Fibroblast of gingiva (primary cell): ENCODE results near the gene CEMIP.

Source experiments
- DNase-seq: peaks from one replicate; pipeline ENCODE4 v3.0.0-alpha.2; 2011; ENCODE audit warnings: low read depth

Gene CEMIP

DNA sequence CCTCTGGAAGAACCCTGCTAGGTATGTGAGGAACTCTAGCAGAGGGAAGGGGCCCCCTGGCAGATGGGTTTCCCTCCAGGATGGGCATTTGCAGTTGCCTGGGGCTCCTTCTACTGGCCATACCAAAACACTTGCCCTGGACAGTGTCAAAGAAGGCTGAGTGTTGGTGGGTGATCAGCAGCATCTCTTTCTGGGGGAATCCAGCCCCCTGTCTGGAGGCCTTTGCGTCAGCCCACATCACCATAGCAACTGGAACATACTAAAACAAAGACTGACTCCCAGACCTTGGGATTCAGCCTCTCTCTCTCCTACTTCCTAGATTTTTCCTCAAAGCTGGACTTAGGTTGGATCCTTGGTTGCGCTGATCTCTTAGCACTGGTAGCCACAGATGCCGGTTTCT is 8.1 kb downstream of the CEMIP start:
- no peak for DNase-seq

DNA sequence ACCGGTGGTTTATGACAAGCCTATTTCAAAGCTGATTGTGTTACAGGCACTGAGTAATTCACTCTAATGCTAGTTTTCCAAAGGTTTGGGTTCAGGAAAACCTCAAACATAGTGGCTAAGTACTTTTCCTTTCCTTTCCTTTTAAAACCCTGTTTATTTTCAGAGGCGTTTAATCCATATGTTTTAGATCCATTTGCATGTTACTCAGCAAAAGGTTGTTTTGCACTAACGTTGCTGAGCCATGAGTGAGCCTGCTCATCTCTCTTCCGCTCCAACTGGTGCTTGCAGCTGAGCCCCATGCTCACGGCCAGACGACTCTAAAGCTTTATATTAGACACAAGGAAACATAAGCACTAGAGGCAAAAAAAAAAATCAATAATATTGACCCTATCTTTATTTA is 9.4 kb downstream of the CEMIP start:
- DNase-seq: peak; percentile 47

DNA sequence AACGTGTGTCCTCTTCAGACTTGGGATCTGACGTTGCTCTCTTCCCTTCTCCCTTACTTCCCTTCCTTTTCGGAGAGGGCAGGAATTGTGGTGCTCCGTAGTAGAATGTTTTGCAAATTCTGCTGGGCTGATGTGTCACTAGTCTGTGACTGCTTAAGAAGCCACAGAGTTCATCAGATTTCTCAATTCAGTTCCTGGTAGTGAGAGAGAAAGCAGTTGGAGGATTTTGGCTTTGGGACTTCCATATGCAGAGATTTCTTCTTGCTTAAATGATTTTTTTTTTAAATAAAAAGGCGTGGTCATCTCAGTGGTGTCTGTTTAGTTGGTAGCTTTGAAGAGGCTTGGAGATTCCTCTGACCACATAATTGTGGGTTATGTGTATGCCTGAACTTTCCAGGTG is 10.1 kb downstream of the CEMIP start:
- peak; percentile 74 for DNase-seq

DNA sequence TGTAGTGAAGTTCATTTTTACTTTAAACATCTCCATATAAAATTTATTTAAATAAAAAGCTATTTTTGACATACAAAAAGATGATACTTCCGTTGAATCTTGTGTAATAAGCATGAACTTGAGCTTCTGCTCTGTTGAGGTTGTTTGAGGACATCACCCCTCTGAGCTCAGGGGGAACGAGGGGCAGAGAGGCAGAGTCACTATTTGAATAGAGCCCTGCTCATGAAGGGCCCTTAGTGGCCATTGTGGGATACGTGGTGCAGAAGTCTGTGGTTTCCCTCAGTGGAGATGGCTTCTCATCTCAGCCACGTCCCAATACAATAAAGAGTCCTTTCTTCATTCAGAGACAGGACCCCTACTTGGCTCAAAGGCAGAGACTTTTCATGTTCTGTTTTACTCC is 10.6 kb downstream of the CEMIP start:
- no peak for DNase-seq

DNA sequence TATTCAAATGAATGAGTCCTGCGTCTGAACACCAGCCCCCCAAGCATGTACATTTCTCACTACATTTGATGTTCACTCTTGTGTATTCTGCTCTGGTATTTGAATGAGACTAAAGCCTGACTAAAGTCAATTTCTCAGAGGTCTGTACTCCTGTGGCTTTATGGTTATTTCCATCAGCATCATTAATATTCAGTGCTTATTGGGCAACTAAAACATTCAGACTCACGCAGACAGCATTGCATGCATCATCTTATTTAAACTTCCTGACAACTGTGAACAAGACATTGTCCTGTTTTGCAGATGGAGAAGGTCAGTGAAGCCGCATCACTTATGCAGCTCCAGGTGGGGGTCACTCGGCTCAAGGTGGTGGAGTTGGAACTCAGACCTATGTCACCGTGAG is 11.1 kb downstream of the CEMIP start:
- no peak for DNase-seq

DNA sequence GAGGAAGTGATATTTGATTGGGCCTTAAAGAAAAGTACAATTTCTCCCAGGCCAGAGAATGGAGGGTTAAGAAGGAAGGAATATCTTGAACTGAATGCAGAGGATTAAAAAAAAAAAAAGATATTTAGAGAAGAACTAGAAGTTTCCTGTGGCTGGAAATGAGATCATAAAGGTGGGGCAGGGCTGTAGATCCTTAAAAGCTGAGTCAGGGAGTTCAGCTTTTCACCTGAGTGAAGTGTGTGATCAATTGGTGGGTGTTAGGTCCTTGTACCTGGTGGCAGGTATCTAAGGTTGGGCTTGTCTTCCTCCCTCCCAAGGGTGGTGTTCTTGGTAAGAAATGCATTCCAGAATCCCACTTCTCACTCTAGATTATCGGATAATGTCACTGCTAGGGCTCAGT is 11.8 kb downstream of the CEMIP start:
- no peak for DNase-seq

DNA sequence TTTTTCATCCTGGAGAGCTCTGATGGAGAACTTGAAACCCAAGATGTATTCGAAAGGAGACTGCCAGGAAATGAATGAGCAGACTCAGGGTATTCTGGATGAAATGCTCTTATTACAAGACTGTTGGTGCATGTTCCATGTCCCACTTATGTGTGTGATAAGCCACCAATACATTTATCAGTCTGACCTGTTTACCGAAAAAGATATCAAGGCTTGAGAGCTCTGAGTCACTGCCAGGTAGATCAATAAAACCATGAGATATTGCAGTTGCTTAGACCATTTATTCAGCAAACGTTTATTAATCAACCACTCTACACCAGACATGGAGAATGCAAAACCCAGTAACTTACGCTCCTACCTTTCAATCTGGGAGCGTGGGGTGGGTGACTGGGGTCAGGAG is 17.2 kb downstream of the CEMIP start:
- no peak for DNase-seq

DNA sequence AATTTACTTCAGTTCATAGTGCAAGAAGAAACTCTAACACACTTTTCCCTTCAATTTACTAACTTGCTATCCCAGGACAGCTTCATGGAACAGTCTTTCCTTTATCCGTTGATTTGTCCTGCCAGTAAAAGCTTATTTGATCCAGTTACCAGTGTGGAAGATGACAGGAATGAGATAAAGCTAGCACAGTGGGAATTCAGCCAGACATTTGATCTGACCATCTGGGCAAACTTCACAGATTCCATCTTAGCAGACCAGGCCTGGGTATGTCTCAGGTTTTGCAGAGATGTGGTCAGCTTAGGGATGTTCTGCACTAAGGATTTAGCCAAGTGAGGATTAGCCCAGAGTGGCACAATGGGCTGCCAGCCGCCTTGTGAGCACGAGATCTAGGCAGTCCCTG is 19.7 kb downstream of the CEMIP start:
- no peak for DNase-seq

DNA sequence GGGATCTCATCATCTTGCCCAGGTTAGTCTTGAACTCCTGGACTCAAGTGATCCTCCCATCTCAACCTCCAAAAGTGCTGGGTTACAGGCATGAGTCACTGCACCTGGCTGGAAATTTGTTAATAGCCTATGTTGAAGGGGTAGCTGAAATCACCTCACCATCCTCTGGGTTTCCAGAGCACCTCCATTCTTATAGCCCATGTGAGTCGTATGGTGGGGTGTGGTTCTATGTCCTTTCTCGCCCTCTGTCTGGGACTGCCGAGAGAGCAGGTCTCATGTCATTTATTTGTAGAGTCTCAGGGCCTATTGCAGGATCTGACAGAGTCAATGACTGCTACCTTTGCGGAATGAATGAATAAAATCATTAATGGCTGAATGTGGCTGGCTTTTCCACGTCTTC is 20.9 kb downstream of the CEMIP start:
- DNase-seq: no peak

DNA sequence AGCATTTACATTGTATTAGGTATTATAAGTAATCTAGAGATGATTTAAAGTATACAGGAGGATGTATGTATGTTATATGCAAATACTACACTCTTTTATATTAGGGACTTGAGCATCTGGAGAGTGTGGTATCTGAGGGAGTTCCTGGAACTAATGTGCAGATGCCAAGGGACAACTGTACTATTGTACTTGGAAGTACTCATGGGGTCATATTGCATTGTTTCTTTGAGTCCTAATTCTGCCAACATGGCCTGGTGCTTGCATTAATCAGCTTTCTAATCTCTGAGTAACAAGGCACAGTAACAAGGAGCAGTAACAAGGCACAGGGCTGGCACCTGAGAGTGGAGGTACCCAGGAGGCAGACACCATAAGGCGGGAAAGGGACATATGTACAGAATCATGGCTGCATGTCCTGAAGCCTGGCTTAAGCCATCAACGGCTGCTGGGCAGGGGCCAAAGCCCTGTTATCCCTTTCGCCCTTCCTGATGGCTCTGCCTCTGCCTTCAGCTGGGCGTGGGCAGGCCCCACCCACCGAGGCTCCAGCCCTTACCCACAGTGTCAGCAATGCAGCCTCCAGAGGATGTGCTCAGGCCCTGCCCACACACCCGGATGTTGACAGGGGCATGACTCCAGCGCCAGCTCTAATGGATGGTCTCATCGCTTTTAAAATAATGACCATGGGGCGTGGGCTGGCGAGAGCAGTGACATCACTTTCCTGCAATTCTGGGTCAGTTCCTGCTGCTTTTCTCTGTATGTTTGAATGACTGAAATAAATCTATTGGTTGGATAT is 22.9 kb downstream of the CEMIP start:
- DNase-seq: no peak

DNA sequence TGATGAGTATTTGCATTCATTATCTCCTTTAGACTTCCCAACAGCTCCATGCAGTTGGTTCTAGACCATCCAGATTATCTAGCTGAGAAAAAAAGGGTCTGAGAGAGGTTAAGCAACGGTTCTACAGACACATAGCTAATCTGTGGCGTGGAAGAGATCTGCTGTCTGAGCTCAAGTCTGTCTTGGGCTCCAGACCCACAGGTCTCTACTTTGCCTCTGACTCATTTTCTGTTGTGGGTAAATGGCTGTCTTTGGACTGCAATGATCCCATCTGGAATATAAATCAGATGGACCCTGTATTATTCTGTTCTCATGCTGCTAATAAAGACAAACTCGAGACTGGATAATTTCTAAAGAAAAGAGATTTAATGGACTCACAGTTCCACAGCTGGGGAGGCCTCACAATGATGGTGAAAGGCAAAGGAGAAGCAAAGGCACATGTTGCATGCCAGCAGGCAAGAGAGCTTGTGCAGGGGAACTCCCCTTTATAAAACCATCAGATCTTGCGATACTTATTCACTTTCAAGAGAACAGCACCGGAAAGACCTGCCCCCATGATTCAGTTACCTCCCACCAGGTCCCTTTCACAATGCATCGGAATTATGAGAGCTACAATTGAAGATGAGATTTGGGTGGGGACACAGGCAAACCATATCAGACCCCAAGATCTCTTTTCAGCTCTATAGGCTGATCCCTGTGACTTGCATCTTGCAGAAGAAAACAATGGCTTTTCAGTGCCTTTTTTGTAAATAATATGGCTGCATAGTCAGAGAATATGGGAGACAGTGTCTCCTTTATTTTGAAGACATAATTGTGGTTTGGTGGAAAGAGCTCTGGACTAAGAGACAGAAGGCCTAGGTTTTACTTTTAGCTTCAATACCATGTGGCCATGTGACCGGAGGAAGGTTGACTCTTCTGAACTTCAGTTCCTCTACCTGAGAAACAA is 24.7 kb downstream of the CEMIP start:
- DNase-seq: no peak

DNA sequence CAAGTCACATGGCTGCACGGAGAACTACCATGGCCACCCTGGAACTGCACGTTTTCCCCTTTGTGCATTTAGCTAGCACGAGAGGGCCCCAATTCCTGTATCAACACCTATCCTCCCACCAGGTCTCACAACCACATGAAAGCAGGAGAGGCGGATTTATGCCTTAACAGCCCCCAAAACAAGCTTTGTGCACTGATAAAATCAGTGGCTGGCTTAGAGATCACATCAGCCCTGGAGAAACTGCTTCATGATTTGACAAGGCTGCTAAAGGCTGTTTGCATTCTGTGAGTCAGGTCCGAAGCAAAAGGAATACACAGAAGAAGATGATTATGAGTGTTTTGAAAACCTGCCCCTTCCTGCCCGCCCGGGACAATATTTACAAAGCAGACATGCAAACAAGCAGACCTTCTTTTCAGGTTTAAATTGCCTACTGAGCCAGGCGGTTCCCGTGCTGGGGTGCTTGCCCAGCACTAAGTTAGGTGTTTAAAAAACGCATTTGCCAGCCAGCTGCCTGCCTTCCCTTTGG is 25.9 kb downstream of the CEMIP start:
- no peak for DNase-seq

DNA sequence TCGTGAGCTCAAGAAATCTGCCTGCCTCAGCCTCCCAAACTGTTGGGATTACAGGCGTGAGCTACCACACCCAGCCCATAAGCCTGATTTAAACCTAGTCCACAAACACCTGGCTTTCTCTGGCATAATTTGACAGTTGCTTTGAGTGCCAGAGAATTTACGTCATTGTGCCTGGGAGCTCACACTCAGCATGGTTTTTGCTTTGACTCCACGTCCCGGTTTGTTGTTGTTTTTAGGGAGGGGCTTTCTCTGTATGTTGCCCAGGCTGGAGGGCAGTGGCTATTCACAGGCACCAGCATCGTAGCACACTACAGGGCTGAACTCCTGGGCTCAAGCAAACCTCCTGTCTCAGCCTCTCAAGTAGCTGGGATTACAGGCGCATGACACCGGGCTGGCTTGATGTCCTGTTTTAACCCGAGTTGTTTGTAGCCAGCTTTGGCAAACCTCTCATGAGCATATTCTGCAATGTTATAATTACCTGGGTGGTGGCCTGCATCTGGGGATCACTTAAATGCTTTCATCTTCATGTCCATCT is 32.7 kb downstream of the CEMIP start:
- DNase-seq: no peak

DNA sequence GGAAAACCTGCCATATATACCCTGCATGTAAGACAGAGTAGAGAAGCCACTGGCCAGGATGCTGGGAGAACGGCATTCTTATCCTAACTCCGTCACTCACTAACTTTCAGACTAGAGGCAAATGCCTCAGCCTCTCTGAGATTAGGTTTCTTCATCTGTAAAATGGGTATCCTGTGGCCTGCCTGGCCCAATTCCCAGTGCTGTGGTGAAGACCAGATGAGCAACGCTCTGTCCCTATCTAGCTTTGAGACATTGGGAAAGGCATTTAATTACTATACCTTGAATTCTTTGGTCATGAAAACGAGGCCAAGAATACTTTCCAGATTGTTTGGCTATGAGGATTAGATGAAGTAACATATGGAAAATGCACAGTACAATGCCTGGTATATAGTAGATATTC is 35.9 kb downstream of the CEMIP start:
- no peak for DNase-seq

DNA sequence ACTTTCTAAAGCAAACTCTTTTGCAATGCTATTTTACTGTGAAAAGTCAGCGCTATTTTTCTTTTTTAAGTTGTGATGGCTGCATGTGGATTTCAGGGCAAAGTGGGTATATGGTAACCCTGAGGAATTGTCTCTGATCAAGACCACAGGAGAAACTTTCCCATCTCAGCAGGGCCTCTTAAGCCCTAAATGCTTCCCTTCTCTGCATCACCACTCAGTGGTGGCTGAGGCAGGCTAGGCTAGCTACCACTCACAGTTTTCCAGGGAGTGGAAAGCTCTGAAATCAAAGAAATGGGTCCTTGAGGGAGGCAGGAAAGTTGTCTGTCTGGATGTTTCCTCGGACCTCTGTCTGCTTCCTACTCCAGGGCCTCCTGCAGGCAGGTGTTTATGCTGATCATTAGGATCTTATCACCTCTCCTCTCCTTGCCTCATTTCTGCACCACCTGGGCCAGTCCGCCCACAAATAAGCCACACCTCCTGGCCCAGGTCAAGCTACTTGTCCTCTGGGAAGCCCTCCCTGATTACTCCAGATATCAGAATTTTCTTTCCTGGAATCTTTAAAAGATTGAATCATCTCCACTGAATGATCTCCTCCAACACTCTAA is 37.0 kb downstream of the CEMIP start:
- DNase-seq: no peak

DNA sequence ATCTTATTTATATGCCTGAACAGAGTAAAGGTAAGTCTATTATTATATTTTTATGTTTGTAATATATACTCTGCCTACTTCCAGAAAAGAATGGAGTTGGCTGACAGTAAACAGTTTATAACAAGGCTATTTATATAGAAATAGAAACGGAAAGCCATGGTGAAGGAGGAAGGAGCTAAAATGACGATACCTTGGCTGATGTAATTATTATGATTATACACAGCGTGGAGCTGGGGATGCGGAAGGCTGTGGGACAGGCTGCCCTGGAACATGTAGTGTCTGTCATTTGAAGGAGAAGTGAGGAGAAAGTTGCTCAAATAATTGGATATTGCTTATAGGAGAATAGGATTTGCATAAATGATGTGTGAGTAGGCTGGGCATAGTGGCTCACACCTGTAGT is 37.8 kb downstream of the CEMIP start:
- DNase-seq: no peak

DNA sequence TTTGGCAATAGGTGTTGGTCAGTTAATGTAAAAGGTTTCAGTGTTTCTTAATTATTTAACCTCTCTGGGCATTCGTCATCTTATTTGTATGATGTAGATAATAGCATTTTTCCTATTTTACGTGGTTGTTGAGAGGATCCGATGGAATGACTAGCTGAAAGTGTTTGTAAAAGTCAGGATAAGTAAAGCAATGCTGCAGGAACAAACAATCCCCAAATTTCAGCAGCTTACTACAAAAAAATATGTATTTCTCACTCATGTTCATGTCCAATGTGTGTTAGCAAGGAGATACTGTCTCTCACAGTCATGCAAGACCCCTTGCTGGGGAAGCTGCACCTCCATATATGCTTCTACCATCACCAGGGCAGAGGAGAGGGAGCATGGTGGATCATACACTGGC is 38.7 kb downstream of the CEMIP start:
- DNase-seq: no peak

DNA sequence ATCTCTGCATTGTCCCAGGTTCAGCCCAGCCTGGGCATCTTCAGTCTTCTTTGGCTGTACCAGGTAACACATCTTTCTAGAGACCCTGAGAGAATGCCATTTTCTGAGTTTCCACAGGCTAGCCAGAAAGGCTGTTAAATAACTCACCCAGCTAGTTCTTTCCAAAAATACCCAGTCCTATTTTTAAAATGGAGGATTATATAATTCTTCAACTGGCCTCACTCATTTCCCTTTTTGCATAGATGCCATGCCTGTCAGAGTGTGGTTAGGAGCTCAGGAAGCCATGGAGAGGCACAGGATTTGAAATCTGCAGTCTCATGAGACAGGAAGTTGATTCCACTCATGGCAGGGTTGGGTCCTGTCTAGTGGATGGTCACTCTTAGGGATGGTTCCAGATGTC is 39.8 kb downstream of the CEMIP start:
- DNase-seq: no peak

DNA sequence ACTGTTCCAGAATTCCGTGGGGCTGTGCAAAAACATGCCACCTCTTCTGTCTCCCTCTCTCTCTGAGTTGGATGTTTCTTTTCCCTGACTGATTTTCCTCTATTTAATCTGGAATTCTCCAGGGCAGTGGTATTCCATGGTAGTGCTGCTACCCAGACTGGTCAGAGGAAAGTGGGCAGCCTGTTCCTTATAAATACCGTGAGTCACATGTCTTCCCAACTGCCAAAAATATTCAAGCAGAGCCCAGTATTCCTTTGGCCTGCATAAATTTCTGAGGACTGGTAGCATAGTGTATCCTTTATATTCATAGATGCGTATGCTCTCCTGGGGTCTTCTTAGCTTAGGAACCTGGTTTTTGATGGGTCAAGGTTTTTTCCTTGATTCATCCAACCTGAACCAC is 40.9 kb downstream of the CEMIP start:
- no peak for DNase-seq

DNA sequence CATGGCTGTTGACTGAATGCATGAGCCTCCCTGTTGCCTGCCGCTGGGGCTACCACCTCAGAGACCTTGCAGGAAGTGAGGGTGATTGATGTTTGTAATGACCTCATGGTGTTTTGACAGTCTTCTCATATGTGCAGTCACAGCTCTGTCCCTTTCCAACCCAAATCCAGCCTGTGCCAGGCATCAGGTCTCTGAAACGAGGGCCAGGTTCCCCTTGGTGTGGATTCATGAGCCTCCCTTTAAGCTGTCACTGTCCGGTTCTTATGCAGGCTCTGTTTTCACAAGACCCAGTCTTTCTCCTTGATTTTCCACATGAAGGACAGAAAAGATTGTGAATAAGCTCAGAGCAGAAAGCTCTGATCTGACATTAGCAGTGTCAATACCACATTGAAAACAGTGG is 43.1 kb downstream of the CEMIP start:
- no peak for DNase-seq

DNA sequence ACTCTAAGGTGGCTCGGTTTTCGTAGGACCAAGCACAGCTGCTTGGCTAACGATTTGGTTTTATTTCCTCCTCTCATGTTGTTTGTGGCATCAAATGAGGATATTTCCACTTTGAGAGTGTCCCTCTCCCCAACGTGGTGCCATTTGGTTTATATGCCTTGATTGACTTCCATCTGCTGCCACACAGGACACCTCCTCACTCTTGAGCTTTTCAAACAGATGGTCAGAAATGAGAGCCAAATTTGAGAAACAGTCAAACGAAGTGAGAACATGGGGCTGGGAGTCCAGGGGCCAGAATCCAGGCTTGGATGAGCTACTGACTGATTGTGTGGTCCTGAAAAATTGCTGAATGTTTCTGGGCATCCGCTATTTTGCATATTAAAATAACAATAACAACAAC is 43.5 kb downstream of the CEMIP start:
- DNase-seq: no peak

DNA sequence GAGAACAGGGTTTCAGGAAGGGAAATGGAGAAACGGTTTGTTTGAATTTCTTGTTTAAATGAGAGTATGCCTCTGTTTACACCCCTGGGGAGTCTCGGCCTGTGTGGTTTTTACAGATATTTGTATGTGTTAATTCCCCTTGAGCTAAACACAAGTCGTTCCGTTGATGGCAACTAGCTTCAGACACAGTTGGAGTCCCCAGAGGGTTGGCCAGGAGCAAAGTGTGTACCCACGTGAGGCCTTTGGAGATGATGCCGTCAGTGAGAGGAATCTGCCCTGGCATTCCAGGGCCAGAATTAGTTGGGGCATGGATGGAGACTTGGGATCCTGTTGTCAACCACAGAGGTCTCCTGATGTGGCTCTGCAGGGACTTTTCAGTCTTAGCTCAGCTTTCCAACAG is 44.0 kb downstream of the CEMIP start:
- DNase-seq: no peak

DNA sequence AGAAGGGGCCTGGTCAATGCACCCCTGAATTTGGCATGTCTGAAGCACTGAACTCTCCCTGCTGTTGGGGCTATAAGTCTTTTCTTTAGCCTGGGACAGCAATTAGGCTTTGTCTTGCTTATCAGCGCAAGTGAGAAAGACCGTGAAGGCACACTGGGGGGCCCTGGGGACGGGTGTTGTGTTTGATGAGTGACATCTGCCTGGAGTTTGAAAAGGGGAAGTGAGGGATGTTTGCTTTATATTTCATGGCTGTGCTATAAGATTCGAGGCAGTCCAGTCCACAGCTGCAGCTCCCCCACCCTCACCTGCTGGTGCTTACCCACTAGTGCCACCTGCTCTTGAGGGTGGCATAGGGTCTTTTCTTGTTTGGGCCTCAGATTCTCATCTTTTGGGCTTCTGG is 44.8 kb downstream of the CEMIP start:
- no peak for DNase-seq
